ENCODE measurements around the gene SLC49A3. TPM values are rescaled to one million over a fixed set of nuclear protein-coding genes. Genes with fewer than 3 reads are reported as not detected.

The SLC49A3 gene
- total and polyA plus RNA-seq, 2 of the 8 experiments (the other 6 are each of a cell fraction or from before 2014, with no cell fraction given), result 5.0 to 8.8 TPM

GRCh38 chr4:673349-674091 is 15.4 kb downstream of the SLC49A3 start (continued):
- TF ChIP-seq CHD7 (IDR thresholded peaks at IDR 0.05; ENCODE audit: insufficient replicate concordance, low read length) (no peak), FOSL1 (IDR thresholded peaks at IDR 0.05; ENCODE audit: insufficient read depth, low read depth, low read length) (no peak), PHF8 (conservative IDR thresholded peaks at IDR 0.05; ENCODE audit: low read depth, low read length) (peak; percentile 32; the same call in 1 of the 2 replicates), HDAC2 (IDR thresholded peaks at IDR 0.05; ENCODE audit: borderline replicate concordance in 1 of 2, low read depth in 2 of 2, low read length in 2 of 2) (no peak)

Data from H1 (cell line).